Body of pancreas (tissue), 4 donors: Measurements from ENCODE around the gene LDHD.

Source experiments
- POLR2A ChIP-seq, 3 donors: fragments of 450-650 bp; IDR thresholded peaks; one replicate each; pipeline ENCODE4 v1.6.1; 2016; ENCODE audit warnings: antibody characterized with exemption in 3 of 3, mild to moderate bottlenecking in 2 of 3
- TF ChIP-seq, protein P1 (sequence below), 7 experiments: fragments of 450-650 bp in 4 of 7; fragments of 200-600 bp in 3 of 7; sonication (generic) in 3 of 7; IDR thresholded peaks; one replicate each; pipeline ENCODE4 v1.5.1; 2016 to 2019; ENCODE audit warnings: antibody characterized with exemption in 7 of 7

DNA sequence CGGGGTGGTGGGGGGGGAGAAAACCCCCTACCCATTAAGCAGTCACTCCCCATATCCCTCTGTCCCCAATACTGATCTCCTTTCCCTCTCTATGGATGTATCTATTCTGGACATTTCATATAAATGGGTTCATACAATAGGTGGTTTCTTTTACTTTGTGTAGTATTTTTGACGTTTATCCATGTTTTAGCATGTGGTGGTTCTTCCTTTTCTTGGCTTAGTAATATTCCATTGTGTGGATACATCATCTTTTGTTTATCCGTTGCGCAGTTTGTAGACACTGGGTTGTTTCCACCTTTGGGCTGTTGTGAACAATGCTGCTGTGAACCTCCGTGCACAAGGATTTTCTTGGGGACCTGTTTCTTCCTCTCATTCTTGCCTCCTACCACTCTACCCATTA, 12.6 kb downstream of the LDHD start:
- TF ChIP-seq, protein P1, sequence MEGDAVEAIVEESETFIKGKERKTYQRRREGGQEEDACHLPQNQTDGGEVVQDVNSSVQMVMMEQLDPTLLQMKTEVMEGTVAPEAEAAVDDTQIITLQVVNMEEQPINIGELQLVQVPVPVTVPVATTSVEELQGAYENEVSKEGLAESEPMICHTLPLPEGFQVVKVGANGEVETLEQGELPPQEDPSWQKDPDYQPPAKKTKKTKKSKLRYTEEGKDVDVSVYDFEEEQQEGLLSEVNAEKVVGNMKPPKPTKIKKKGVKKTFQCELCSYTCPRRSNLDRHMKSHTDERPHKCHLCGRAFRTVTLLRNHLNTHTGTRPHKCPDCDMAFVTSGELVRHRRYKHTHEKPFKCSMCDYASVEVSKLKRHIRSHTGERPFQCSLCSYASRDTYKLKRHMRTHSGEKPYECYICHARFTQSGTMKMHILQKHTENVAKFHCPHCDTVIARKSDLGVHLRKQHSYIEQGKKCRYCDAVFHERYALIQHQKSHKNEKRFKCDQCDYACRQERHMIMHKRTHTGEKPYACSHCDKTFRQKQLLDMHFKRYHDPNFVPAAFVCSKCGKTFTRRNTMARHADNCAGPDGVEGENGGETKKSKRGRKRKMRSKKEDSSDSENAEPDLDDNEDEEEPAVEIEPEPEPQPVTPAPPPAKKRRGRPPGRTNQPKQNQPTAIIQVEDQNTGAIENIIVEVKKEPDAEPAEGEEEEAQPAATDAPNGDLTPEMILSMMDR (IDR thresholded peaks at IDR 0.05): no peak
- TF ChIP-seq POLR2A (IDR thresholded peaks at IDR 0.05): no peak
